Stomach (tissue), 4 donors: Measurements from ENCODE around the gene UBAC1.

Experiments used
- POLR2A ChIP-seq, 4 donors: fragments of 450-650 bp; IDR thresholded peaks; one replicate each; pipeline ENCODE4 v1.6.1; 2016; ENCODE audit warnings: antibody characterized with exemption in 4 of 4, control low read depth in 2 of 4, mild to moderate bottlenecking in 1 of 4, moderate library complexity in 1 of 4
- TF ChIP-seq, protein P1 (sequence below), 7 experiments: fragments of 450-650 bp in 4 of 7; fragments of 200-600 bp in 3 of 7; sonication (generic) in 3 of 7; IDR thresholded peaks; one replicate each; pipeline ENCODE4 v1.5.1; 2016 to 2019; ENCODE audit warnings: antibody characterized with exemption in 7 of 7, control low read depth in 2 of 7, mild to moderate bottlenecking in 1 of 7

DNA sequence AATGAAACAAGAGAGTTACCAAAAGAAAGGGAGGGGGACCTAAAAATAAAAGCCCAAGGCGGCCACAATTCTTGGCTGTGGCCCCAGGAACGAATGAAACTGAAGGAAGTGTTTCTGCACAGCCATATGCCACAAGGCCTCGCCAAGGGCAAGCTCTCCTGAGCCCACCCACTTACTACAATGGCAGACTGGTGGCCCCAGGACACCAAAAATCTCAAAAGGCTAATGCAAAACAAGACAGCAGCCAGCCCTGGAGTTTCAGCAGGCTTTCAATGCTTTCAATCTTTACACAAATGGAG lies 57.9 kb downstream of the UBAC1 start:
- TF ChIP-seq, protein P1, sequence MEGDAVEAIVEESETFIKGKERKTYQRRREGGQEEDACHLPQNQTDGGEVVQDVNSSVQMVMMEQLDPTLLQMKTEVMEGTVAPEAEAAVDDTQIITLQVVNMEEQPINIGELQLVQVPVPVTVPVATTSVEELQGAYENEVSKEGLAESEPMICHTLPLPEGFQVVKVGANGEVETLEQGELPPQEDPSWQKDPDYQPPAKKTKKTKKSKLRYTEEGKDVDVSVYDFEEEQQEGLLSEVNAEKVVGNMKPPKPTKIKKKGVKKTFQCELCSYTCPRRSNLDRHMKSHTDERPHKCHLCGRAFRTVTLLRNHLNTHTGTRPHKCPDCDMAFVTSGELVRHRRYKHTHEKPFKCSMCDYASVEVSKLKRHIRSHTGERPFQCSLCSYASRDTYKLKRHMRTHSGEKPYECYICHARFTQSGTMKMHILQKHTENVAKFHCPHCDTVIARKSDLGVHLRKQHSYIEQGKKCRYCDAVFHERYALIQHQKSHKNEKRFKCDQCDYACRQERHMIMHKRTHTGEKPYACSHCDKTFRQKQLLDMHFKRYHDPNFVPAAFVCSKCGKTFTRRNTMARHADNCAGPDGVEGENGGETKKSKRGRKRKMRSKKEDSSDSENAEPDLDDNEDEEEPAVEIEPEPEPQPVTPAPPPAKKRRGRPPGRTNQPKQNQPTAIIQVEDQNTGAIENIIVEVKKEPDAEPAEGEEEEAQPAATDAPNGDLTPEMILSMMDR (IDR thresholded peaks at IDR 0.05), result no peak
- no peak for TF ChIP-seq POLR2A (IDR thresholded peaks at IDR 0.05)
